ENCODE data around the gene IGLL5. TPM values are rescaled to one million over a fixed set of nuclear protein-coding genes. Genes with fewer than 3 reads are reported as not detected.

The IGLL5 gene
- total and polyA plus RNA-seq, 12 donors: 0.26 to 4.4 (median 0.71) TPM; not detected in 5

DNA sequence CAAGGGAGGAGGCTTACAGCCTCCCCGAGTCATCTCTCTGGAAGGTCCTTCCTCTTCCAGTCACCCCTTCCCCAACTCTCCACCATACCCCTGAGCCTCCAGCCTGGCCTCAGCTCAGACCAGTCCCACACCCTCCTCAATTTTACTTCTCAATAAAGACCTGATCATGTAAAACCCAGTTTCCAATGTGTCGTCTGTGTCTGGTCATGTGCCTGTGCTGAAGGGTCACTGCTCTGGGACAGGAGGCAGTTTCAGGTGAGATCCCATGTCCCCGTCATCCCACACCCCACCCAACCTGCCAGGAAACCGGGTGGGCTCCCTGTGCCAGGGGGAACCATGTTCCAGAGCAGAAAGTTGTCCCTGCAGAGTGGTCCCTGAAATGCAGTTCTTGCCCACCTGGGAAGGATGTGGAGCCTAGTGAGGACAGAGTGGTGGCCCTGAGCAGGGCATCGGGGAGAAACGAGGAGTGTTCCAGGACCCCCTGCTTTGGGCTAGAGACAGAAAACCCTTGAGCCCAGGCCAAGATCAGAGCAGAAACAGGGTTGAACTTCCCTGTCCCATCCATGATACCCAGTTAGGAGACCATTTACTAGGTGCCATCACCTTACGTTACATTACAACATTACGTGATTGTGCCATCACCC lies 19.4 kb downstream of the IGLL5 start:
- Histone ChIP-seq H3K36me3 (no peaks in the 10 kb centered on the region), H3K9me3 (no peaks in the 10 kb centered on the region), H3K4me1 (no peaks in the 10 kb centered on the region), H3K27me3 (peaks cover 0 to 18% (median 4%) of the 10 kb centered on the region in 7 donors), H3K4me3 (no peak overlapping the region), H3K27ac (no peak overlapping the region)
- TF ChIP-seq, protein P1, sequence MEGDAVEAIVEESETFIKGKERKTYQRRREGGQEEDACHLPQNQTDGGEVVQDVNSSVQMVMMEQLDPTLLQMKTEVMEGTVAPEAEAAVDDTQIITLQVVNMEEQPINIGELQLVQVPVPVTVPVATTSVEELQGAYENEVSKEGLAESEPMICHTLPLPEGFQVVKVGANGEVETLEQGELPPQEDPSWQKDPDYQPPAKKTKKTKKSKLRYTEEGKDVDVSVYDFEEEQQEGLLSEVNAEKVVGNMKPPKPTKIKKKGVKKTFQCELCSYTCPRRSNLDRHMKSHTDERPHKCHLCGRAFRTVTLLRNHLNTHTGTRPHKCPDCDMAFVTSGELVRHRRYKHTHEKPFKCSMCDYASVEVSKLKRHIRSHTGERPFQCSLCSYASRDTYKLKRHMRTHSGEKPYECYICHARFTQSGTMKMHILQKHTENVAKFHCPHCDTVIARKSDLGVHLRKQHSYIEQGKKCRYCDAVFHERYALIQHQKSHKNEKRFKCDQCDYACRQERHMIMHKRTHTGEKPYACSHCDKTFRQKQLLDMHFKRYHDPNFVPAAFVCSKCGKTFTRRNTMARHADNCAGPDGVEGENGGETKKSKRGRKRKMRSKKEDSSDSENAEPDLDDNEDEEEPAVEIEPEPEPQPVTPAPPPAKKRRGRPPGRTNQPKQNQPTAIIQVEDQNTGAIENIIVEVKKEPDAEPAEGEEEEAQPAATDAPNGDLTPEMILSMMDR (IDR thresholded peaks at IDR 0.05): no peak
- WGBS, 2 donors: 85% methylated on average over 8 of the region's 8 CpGs
- ATAC-seq (no peak), DNase-seq (no peak)
- intact Hi-C loops (cut with DNase I): no loop called here

- no peak for ATAC-seq
- H3K4me3 ChIP-seq: no peak overlapping the region
- 89 to 90% methylated on average over 9 of the region's 9 CpGs for WGBS, 2 donors
- H3K27me3 ChIP-seq: peaks cover 0 to 17% (median under 1%) of the 10 kb centered on the region in 7 donors
- no peak for DNase-seq
- TF ChIP-seq, protein P1 (IDR thresholded peaks at IDR 0.05): no peak
- H3K4me1 ChIP-seq: no peaks in the 10 kb centered on the region
- H3K36me3 ChIP-seq: no peaks in the 10 kb centered on the region
- no peak overlapping the region for H3K27ac ChIP-seq
- no peaks in the 10 kb centered on the region for H3K9me3 ChIP-seq
- intact Hi-C loops (cut with DNase I): no loop called here
Measured at GRCh38 chr22:22907551-22908494, 20.2 kb downstream of the IGLL5 start.

- H3K9me3 ChIP-seq: no peaks in the 10 kb centered on the region
- H3K36me3 ChIP-seq: no peaks in the 10 kb centered on the region
- no peak overlapping the region for H3K4me3 ChIP-seq
- no peaks in the 10 kb centered on the region for H3K4me1 ChIP-seq
- H3K27ac ChIP-seq: no peak overlapping the region
- intact Hi-C loops (cut with DNase I): no loop called here
- peaks cover 0 to 17% (median 0%) of the 10 kb centered on the region in 7 donors for H3K27me3 ChIP-seq
- 80 to 94% methylated on average over 3 of the region's 3 CpGs for WGBS, 2 donors
- TF ChIP-seq, protein P1 (IDR thresholded peaks at IDR 0.05): no peak
- DNase-seq (no peak), ATAC-seq (no peak)
Measured at GRCh38 chr22:22908495-22908861, 20.9 kb downstream of the IGLL5 start.

DNA sequence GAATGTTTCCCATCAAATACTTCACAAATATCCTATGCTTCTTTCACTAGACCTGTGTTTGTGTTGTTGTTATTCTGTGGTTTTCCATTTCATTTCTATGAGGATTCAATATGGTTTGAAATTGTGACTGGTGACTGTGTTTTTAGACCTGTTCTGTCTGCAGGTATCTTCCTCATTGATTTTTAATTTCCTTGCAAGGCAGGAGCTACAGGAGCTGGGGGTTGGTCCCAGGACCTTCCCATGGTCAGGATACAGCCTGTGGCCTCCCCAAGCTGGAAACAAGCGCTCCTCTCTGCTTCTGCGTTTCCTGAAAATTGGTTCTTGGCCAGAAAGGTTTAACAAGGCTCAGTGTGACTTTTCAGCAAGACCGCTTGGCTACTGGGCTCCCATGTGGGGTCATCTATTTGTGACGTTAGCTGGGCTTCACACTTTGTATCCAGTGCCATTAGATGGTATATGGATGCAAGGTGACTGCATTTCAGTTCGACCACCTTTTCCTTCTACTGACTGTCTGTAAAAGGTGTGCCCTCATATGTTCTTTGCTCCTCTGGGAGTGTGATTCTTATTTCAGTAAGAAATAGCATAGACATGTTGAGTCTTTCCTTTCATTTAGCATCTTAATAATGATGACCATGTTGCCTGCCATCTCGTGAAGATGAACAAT lies 21.5 kb downstream of the IGLL5 start:
- Histone ChIP-seq H3K36me3 (no peaks in the 10 kb centered on the region), H3K27me3 (peaks cover 0 to 17% (median 0%) of the 10 kb centered on the region in 7 donors), H3K27ac (no peak overlapping the region), H3K4me1 (no peaks in the 10 kb centered on the region), H3K4me3 (no peak overlapping the region), H3K9me3 (no peaks in the 10 kb centered on the region)
- WGBS, 2 donors: 72 to 78% methylated on average over 6 of the region's 6 CpGs
- ATAC-seq: no peak
- TF ChIP-seq, protein P1 (IDR thresholded peaks at IDR 0.05): no peak
- intact Hi-C loops (cut with DNase I): no loop called here
- DNase-seq: no peak

Measured in heart right ventricle (tissue), 16 donors.